LNCaP clone FGC (cell line): ENCODE measurements around the gene PHKG1.
"Not testable (repeated sequence)": the region's sequence is repeated elsewhere in the genome, so short reads cannot be mapped to it uniquely, and the experiment has no call there.

Source experiments
- DNase-seq: peaks from one replicate; pipeline ENCODE4 v3.0.0-alpha.2; 2011; ENCODE audit warnings: low read depth
- H3K4me3 ChIP-seq: 2 replicates; pipeline ENCODE4 v1.5.1; 2011; ENCODE audit warnings: mild to moderate bottlenecking, low read depth, low read length, control low read depth
- CTCF ChIP-seq: IDR thresholded peaks from 2 replicates; pipeline ENCODE4 v1.5.1; 2012; ENCODE audit warnings: mild to moderate bottlenecking; ENCODE audit not compliant: control insufficient read depth, insufficient read depth; ENCODE audit errors: extremely low read depth

PHKG1 gene

DNA sequence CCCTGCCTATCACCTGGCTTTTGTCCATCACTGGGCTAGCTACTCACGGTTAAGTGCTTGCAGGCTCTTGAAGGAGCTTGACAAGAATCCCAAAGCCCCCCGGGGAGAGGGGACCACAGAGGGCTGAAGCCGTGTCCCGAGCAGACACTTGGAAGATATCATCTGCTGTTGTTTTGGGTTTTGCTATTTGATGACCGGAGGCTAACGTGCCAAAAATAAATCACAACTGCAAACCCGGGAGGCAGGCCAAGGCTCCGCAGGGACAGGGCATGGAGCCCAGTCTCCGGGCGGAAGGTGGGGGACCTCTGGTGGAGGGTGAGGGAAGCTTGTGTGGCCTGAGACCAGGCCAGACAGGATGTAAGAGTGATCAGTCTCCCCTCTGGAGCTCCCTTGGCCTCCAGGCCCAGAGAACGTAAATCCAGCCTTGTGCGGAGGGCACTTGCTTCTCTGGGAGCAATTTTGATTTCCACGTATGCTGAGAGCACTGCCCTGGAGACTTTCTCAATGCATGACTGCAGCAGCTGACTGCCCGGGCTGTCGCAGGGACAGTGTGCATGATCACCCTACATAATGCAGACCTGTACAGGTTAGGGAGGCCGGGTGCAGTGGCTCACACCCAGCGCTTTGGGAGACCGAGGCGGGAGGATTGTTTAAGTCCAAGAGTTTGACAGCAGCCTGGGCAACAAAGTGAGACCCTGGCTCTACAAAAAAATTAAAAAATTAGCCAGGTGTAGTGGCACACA lies at the start of gene PHKG1:
Gene PHKG1 (minus strand): TSS at position 164 of the 743 bp plus-strand sequence. CDS start 4,011 bp downstream, outside the sequence.
- peak; percentile 72 for TF ChIP-seq CTCF
- peak within 1 kb of the TSS; percentile 21; the same call in 1 of the 2 replicates for H3K4me3 ChIP-seq
- DNase-seq = peak; percentile 84

DNA sequence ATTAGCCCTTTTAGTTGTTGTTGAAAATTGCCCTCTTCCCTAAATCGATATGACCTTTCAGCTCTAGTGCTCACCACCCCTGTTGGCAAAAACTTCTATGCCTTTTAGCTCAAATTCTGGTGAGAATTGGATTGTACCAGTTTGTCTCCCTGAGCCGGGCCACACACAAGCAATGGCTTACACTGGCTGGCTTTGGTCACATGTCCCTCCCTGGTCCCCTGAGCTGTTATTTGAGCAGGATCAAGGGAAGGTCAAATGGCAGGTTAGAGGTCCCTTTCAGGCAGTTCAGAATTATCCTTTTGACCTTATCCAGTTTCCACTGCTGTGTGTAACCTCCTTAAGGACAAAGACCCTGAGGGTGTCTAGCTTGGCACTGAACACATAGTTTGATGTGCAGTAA lies 38.3 kb upstream of the PHKG1 start:
- DNase-seq, H3K4me3 ChIP-seq: not testable (repeated sequence)

GRCh38 chr7:56127241-56127975 lies 34.7 kb upstream of the PHKG1 start:
- TF ChIP-seq CTCF = no peak
- H3K4me3 ChIP-seq = no peak overlapping the region

DNA sequence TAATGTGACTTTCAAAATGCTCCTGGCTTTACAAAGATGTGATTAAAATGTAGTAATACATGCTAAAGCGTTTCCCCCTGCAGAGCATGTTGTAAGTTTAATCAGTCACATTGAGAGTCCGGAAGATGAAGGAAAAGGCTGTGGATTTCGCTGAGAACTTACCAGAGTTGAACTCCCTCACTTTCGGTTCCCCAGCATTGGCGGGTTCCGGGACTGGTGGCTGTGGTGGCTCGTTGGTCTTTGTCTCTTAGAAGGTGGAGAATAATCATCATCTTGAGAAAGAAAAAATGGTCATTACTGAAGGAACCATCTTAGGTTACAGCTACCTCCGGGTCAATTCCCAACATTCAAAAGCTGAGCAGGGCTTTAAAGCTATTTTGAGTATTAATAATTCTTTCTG lies 33.1 kb upstream of the PHKG1 start:
- no peak for DNase-seq
- H3K4me3 ChIP-seq = no peak overlapping the region
- no peak for TF ChIP-seq CTCF

More at GRCh38 chr7:56127241-56127975, 34.7 kb upstream of the PHKG1 start:
- no peak for DNase-seq

- TF ChIP-seq CTCF = no peak
- H3K4me3 ChIP-seq = no peak overlapping the region
These were observed 32.2 kb upstream of the PHKG1 start for GRCh38 chr7:56124981-56125380.

GRCh38 chr7:56121440-56121839 lies 28.7 kb upstream of the PHKG1 start:
- H3K4me3 ChIP-seq = no peak overlapping the region
- TF ChIP-seq CTCF = no peak
- no peak for DNase-seq

More at GRCh38 chr7:56124981-56125380, 32.2 kb upstream of the PHKG1 start:
- no peak for DNase-seq

DNA sequence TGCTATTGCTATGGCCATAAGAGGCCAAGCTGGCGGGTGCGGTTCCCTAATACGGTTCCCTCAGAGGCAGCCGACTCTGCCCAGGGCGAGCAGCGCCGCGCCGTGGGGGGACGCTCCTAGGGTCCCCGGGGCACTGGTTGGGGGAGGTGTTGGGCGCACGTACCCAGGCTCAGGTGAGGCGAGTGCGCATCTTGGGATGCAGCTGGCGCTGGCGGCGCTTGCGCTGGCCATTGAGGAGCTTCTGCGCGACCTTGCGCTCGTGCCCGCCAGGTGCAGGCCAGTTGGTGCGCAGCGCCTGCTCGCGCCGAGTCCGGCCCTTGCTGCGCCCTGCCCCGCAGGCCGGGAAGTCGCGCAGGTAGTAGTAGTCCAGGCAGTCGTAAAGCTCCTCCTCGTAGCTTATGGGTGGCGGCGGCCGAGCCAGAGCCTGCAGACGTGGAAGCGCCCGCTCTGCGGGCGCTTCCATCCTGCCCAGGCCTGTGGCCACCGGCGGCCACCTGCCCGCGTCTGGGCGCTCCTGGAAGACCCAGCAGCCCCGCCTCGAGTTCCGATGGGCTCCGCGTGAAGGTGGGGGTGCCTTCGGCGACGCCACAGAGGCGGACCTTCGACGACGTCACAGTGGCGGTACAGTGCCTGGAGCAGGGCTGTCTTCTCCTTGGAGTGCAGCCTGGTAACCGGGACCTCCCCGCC lies 23.2 kb upstream of the PHKG1 start, which contains the start of gene NUPR2:
Gene NUPR2 (minus strand): TSS at position 566 of the 687 bp plus-strand sequence. CDS start 103 bp downstream, at position 463.
- DNase-seq = no peak
- no peak within 1 kb of the TSS for H3K4me3 ChIP-seq
- no peak for TF ChIP-seq CTCF

- not testable (repeated sequence) for H3K4me3 ChIP-seq, DNase-seq
These were observed 19.5 kb upstream of the PHKG1 start for GRCh38 chr7:56112244-56112643.
